ENCODE measurements around the gene RFC4.

Gene RFC4

DNA sequence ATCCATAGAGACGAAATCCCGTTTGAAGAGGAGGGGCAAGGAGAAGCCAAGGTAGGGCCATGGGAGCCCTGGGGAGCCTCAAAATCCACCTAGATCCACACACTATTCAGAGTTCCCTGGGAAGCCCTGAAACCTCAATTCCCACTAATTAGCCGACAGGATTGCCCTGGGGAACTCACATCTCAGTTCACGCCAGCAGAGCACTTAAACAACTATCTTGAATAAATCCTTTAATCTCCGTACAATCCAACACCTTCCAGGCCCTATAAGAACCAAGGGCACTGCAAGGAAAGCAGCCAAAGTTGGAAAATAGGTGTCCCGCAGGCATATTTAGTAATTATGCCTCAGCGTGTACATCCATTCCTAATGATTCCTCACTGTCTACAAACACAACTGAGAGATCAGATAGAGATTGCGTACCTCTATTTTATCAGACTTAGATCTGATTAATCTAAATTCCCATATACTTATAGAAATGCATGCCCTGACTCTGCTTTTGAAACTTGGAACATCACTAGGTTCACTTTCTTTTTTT, 48.5 kb downstream of the RFC4 start:
- no peak for ATAC-seq

GRCh38 chr3:186757214-186757613, 49.1 kb downstream of the RFC4 start:
- no peak for TF ChIP-seq ZNF8 (CRISPR knock-in tag; IDR thresholded peaks at IDR 0.05)
- TF ChIP-seq PPARA (CRISPR knock-in tag; IDR thresholded peaks at IDR 0.05; ENCODE audit: borderline replicate concordance) = no peak
- TF ChIP-seq ZFP30 (CRISPR knock-in tag; IDR thresholded peaks at IDR 0.05) = no peak
- no peak for TF ChIP-seq RARB (CRISPR knock-in tag; IDR thresholded peaks at IDR 0.05)
- no peak for TF ChIP-seq ISL1 (CRISPR knock-in tag; IDR thresholded peaks at IDR 0.05)
- no peak for TF ChIP-seq ARNTL (CRISPR knock-in tag; IDR thresholded peaks at IDR 0.05; ENCODE audit: borderline replicate concordance, low read depth)
- no peak for TF ChIP-seq SNAI2 (CRISPR knock-in tag; IDR thresholded peaks at IDR 0.05)
- no peak for TF ChIP-seq ESRRG (CRISPR knock-in tag; IDR thresholded peaks at IDR 0.05)
- TF ChIP-seq POU6F1 (CRISPR knock-in tag; IDR thresholded peaks at IDR 0.05; ENCODE audit: borderline replicate concordance, low read depth) = no peak
- TF ChIP-seq GLIS3 (CRISPR knock-in tag; IDR thresholded peaks at IDR 0.05) = no peak
- no peak for TF ChIP-seq ZNF565 (CRISPR knock-in tag; conservative IDR thresholded peaks at IDR 0.05; ENCODE audit: low read depth)
- no peak for ATAC-seq

More for the DNA sequence above, 48.5 kb downstream of the RFC4 start:
- TF ChIP-seq, protein P1, sequence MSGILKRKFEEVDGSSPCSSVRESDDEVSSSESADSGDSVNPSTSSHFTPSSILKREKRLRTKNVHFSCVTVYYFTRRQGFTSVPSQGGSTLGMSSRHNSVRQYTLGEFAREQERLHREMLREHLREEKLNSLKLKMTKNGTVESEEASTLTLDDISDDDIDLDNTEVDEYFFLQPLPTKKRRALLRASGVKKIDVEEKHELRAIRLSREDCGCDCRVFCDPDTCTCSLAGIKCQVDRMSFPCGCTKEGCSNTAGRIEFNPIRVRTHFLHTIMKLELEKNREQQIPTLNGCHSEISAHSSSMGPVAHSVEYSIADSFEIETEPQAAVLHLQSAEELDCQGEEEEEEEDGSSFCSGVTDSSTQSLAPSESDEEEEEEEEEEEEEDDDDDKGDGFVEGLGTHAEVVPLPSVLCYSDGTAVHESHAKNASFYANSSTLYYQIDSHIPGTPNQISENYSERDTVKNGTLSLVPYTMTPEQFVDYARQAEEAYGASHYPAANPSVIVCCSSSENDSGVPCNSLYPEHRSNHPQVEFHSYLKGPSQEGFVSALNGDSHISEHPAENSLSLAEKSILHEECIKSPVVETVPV (CRISPR knock-in tag; IDR thresholded peaks at IDR 0.05) = no peak
- TF ChIP-seq, protein P2, sequence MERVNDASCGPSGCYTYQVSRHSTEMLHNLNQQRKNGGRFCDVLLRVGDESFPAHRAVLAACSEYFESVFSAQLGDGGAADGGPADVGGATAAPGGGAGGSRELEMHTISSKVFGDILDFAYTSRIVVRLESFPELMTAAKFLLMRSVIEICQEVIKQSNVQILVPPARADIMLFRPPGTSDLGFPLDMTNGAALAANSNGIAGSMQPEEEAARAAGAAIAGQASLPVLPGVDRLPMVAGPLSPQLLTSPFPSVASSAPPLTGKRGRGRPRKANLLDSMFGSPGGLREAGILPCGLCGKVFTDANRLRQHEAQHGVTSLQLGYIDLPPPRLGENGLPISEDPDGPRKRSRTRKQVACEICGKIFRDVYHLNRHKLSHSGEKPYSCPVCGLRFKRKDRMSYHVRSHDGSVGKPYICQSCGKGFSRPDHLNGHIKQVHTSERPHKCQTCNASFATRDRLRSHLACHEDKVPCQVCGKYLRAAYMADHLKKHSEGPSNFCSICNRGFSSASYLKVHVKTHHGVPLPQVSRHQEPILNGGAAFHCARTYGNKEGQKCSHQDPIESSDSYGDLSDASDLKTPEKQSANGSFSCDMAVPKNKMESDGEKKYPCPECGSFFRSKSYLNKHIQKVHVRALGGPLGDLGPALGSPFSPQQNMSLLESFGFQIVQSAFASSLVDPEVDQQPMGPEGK (CRISPR knock-in tag; IDR thresholded peaks at IDR 0.05; ENCODE audit: borderline replicate concordance) = no peak

GRCh38 chr3:186754871-186755270, 51.4 kb downstream of the RFC4 start:
- no peak for ATAC-seq
- TF ChIP-seq GLIS3 (CRISPR knock-in tag; IDR thresholded peaks at IDR 0.05) (no peak), ARNTL (CRISPR knock-in tag; IDR thresholded peaks at IDR 0.05; ENCODE audit: borderline replicate concordance, low read depth) (no peak), CSDC2 (CRISPR knock-in tag; IDR thresholded peaks at IDR 0.05) (no peak), PPARA (CRISPR knock-in tag; IDR thresholded peaks at IDR 0.05; ENCODE audit: borderline replicate concordance) (no peak)
- TF ChIP-seq, protein P2 (CRISPR knock-in tag; IDR thresholded peaks at IDR 0.05; ENCODE audit: borderline replicate concordance) = no peak

GRCh38 chr3:186754006-186754405, 52.3 kb downstream of the RFC4 start:
- ATAC-seq = no peak
- TF ChIP-seq TCF4 (CRISPR knock-in tag; IDR thresholded peaks at IDR 0.05; ENCODE audit: borderline replicate concordance) (no peak), ZNF8 (CRISPR knock-in tag; IDR thresholded peaks at IDR 0.05) (no peak), ZNF565 (CRISPR knock-in tag; conservative IDR thresholded peaks at IDR 0.05; ENCODE audit: low read depth) (no peak), POU6F1 (CRISPR knock-in tag; IDR thresholded peaks at IDR 0.05; ENCODE audit: borderline replicate concordance, low read depth) (no peak), GLIS3 (CRISPR knock-in tag; IDR thresholded peaks at IDR 0.05) (no peak), ARNTL (CRISPR knock-in tag; IDR thresholded peaks at IDR 0.05; ENCODE audit: borderline replicate concordance, low read depth) (no peak), BACH2 (CRISPR knock-in tag; IDR thresholded peaks at IDR 0.05; ENCODE audit: borderline replicate concordance) (no peak), TOX (CRISPR knock-in tag; IDR thresholded peaks at IDR 0.05; ENCODE audit: borderline replicate concordance) (no peak), ISL1 (CRISPR knock-in tag; IDR thresholded peaks at IDR 0.05) (no peak), ESRRG (CRISPR knock-in tag; IDR thresholded peaks at IDR 0.05) (no peak), ZFP3 (CRISPR knock-in tag; IDR thresholded peaks at IDR 0.05) (no peak)
- TF ChIP-seq, protein P2 (CRISPR knock-in tag; IDR thresholded peaks at IDR 0.05; ENCODE audit: borderline replicate concordance) = no peak
- TF ChIP-seq, protein P3, sequence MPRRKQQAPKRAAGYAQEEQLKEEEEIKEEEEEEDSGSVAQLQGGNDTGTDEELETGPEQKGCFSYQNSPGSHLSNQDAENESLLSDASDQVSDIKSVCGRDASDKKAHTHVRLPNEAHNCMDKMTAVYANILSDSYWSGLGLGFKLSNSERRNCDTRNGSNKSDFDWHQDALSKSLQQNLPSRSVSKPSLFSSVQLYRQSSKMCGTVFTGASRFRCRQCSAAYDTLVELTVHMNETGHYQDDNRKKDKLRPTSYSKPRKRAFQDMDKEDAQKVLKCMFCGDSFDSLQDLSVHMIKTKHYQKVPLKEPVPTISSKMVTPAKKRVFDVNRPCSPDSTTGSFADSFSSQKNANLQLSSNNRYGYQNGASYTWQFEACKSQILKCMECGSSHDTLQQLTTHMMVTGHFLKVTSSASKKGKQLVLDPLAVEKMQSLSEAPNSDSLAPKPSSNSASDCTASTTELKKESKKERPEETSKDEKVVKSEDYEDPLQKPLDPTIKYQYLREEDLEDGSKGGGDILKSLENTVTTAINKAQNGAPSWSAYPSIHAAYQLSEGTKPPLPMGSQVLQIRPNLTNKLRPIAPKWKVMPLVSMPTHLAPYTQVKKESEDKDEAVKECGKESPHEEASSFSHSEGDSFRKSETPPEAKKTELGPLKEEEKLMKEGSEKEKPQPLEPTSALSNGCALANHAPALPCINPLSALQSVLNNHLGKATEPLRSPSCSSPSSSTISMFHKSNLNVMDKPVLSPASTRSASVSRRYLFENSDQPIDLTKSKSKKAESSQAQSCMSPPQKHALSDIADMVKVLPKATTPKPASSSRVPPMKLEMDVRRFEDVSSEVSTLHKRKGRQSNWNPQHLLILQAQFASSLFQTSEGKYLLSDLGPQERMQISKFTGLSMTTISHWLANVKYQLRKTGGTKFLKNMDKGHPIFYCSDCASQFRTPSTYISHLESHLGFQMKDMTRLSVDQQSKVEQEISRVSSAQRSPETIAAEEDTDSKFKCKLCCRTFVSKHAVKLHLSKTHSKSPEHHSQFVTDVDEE (CRISPR knock-in tag; IDR thresholded peaks at IDR 0.05) = no peak
- TF ChIP-seq, protein P1 (CRISPR knock-in tag; IDR thresholded peaks at IDR 0.05) = no peak
